Muscle of arm (tissue), 12 donors: ENCODE measurements around the gene KCNMB2. TPM values are rescaled to one million over a fixed set of nuclear protein-coding genes. Genes with fewer than 3 reads are reported as not detected.

Experiments
- DNase-seq: peaks from one replicate; pipeline ENCODE4 v3.0.0-alpha.2; 2013
- polyA plus RNA-seq, 12 donors: library from polyadenylated mRNA; unstranded; fragments of 120-200 nt; gene quantifications; one replicate each; pipeline ENCODE4 v1.2.1, GENCODE V29; 2013; ENCODE audit not compliant: insufficient read length in 12 of 12

The KCNMB2 gene
- polyA plus RNA-seq, 12 donors, result 6.6 to 29.2 (median 16.7) TPM; not detected in 1

DNA sequence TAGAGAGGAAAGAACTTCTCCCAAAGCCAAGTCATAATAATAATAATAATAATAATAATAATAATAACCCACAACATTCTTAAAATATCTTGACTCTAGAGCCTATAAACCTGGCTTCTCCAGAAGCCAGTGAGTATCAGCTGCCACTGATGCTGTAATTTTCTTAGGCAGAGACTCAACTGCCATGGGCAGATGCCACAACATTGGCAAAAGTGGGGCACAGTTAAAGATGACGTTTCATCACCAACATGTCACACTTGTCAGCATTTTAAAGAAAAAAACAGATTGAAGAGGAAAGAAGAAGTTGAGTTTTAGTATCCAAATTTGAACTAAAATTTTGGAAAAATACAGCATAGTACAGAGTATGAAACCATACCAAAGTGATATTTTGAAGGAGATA, 270.4 kb downstream of the KCNMB2 start:
- no peak for DNase-seq

- DNase-seq, result no peak
Observed at GRCh38 chr3:178807694-178808093, 271.5 kb downstream of the KCNMB2 start.

DNA sequence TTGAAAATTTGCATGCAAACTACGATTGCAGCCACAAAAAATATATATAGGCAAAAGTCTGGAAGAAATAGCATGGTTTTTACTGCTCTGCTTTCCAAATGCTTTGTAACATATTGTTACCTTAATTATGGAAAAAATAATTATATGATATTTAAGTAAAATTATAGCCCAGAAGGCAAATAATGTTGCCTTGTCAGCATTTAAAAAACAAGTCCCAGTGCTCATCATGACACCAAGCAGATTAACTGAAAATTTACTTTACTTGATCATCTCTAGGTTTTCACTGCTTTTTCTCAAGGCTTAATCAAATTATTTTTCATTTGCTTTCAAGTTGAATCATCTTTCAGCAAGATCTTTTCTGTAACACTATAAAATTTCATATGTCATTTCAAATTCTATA, 272.5 kb downstream of the KCNMB2 start:
- DNase-seq, result no peak

DNA sequence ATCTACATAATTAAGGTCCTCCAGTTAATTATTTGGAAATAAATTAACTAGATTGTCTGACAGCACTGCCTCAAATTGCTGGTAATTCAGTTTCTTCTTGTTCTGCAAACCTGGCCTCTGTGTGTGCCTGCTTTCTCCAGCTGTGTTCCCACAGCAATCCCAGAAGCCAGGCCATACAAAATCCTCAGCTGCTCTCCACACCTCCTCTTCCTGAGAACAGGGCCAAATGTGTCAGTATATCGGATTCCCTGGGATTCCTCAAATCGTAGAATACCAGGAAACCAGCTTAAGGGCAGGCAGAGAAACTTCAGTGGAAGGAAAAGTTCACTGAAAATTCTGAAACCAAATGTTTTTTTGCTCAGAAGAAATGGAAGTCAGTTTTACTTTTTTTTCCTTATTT, 273.9 kb downstream of the KCNMB2 start:
- peak; percentile 69 for DNase-seq

DNA sequence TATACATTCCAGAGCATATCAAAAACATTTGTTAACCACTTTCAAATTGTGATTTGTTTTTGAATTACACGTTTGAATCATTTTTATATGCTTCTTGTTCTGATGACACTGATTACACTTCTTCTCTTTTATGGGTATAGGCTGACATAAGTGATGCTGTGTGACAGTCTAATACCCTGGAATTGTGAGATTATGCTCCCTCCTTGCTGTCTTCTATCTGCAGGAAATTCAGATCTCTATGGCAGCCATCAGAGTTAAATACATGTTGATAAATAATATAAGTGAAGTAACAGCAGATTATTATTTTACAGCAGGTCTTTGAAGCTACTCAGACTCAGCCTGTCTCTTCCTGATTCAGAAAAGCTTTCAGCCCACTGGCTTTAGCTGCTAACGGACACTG, 286.5 kb downstream of the KCNMB2 start:
- no peak for DNase-seq

- no peak for DNase-seq
Observed at GRCh38 chr3:178823150-178823549, 286.9 kb downstream of the KCNMB2 start.

DNA sequence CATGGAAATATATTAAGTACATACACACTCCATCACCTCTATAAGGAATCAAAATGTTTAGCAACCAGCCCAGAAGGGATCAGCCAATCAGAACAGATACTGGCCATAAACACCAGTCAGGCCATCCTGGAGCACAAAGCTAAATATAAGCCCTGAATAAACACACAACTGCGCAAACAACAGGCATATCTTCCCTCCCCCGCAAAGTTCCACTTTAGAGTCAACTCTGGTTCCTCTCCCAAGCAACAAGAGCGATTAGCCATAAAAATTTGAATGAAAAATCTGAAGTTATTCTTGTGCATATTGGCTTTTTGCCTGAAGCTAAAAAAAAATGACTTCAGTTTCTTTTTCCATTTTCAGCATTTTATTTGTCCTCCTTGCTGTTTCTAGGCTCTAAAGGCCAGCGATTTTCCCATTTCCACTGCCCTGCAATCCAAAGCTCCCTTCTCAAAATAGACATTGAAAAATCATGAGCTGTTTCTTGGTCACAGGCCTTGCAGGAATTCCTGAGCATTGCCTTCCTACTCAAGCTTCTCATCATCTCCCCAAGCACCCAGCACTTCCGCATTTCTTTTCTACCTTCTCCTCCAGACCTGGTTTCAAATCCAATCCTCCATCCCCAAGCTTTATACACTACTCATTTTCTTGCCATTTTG, 287.5 kb downstream of the KCNMB2 start:
- peak; percentile 41 for DNase-seq

GRCh38 chr3:178826435-178827123, 290.3 kb downstream of the KCNMB2 start:
- DNase-seq, result peak; percentile 54

DNA sequence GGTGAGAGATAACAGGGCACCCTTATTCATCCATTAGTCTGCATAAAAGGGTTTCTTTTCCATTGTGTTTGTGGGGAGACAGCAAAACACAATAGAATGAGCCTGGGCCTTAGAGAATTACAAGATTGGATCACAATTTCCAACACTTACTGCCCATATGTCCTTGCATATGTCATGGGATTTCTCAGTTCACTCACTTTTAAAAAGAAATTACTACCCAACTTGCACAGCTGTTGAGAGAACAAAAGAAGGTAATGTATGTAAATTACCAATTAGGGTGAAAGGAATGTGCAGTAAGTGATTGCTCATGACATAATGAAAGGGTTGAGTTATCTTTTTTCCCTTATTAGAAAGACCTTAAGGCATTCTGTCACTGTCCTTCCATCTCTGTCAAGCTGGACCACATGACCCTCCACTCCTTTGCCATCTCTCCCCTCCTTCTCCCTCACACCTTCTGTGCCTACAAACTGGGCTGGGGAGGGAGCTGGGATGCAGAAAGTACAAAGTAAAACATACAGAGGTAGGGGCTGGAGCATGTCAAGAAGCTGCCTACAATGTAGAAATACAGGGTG, 291.1 kb downstream of the KCNMB2 start:
- no peak for DNase-seq

DNA sequence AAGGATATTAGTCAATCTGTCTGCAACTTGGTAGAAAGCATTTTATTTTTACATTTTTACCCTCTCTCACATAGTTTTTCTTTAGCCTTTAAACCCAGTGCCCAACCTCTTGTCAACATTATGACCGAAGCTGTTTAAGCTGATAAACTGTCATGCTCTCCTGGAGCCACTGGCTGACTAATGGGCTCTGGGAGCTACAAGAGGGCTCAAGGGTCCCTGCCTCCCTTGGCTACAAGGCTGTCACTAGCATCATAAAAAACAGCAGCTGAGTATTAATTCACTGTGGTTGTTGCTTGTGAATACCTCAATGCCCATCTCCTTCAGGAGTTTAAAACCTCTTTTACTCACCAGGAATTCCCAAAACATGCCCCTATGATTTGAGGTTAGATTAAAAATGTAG, 297.5 kb downstream of the KCNMB2 start:
- DNase-seq, result no peak

GRCh38 chr3:178835033-178835432, 298.8 kb downstream of the KCNMB2 start:
- no peak for DNase-seq

DNA sequence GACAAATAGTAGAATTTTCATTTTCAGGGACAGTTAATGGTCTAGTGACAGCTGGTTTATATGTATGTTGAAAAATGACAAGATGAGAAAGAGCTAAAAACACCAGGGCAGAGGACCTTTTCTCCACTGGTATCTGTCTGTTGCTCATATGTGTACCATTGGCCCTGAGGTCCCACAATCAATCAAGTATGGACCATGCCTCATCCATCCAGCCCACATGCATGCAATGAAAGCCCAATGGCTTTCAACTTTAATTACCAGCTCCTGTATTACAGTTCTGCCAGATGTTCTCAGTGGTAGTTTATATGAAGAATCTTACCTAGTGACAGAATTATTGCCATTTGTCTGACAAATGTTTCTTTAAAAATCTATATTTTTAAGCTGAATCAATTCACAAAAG, 301.3 kb downstream of the KCNMB2 start:
- no peak for DNase-seq

DNA sequence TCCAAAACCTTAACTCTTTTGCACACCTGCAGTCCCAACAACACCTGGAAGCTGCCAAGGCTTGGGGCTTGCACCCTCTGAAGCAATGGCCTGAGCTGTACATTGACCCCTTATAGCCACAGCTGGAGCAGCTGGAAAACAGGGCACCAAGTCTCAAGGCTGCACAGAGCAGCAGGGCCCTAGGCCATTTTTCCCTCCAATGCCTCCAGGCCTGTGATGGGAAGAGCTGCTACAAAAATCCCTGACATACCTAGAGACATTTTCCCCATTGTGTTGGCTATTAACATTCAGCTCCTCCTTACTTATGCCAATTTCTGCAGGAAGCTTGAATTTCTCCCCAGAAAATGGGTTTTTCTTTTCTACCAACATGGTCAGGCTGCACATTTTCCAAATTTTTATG, 304.4 kb downstream of the KCNMB2 start:
- DNase-seq, result no peak

DNA sequence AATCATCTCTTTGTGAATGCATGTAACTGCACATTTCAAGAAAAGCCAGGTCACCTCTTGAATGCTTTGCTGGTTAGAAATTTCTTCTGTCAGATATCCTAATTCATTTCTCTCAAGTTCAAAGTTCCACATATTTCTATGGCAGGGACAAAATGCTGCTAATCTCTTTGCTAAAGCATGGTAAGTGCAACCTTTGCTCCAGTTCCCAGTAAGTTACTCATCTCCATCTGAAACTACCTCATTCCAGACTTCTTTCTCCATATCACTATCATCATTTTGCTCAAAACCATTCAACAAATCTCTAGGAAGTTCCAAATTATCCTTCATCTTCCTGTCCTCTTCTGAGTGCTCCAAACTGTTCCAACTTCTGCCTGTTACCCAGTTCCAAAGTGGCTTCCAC, 304.8 kb downstream of the KCNMB2 start:
- no peak for DNase-seq

DNA sequence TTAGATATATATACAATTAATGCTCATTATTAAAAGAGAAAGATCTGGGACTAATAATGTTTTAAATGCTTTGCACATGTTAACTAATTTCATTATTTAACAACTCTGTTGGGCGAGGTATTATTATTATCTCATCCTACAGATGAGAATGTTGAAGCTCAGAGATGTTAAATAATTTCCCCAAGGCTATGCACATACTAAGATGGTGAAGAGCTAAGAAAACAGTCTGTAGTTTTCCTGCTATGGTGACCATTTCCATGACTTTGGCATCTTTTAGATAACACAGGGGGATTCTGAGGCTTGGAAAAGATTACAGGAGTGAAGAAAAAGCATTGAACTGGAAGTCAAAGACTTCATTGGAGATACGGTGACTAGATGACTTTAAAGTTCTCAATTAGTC, 308.7 kb downstream of the KCNMB2 start:
- DNase-seq, result no peak

DNA sequence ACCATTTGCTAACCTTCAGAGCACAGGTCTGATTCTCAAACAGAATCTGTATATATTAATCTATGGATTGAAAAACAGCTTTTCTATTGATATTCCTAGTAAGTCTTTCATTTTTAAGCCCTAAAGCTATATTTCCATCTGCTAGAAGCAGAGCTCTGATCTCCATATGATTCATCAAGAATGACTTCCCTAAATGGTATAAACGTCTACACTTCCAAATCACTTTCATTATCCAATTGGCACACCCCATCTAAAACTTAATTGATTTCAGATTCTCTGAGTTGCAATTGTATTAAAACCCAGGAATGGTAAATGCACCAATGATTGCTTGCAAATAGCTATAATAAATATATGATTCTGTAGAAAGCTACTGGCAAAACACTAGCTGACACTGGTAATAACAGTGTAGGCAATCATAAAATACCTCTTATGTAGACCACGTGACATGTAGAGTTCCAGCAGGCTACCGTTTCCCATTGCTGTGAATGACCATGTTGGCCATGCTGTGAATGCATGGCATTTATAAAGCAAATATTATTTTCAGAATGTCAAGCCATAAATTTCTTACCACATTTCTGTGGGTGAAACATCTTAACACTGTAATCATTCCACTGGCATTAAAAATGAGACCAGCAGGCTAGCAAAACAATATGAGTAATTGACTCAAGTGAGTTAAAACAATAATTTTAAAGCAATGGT, 309.3 kb downstream of the KCNMB2 start:
- DNase-seq, result no peak

DNA sequence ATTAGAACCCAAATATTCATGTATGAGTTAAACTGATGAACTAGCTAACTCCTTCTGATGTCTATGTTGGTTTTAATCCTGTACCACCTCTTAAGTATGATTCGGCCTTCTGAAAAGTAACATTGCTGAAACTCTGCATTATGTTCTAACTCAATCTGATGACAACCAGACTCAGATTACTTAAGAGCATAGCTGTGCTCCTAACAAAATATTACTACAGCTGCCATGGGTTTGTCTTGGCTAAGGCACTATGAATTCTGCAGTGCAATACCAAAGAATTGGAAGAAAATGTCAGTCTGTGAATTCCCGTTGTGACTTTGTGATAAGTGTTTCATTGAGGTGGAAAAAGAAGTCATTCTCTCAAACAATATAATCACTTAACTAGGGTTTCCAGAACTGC, 311.0 kb downstream of the KCNMB2 start:
- peak; percentile 74 for DNase-seq

DNA sequence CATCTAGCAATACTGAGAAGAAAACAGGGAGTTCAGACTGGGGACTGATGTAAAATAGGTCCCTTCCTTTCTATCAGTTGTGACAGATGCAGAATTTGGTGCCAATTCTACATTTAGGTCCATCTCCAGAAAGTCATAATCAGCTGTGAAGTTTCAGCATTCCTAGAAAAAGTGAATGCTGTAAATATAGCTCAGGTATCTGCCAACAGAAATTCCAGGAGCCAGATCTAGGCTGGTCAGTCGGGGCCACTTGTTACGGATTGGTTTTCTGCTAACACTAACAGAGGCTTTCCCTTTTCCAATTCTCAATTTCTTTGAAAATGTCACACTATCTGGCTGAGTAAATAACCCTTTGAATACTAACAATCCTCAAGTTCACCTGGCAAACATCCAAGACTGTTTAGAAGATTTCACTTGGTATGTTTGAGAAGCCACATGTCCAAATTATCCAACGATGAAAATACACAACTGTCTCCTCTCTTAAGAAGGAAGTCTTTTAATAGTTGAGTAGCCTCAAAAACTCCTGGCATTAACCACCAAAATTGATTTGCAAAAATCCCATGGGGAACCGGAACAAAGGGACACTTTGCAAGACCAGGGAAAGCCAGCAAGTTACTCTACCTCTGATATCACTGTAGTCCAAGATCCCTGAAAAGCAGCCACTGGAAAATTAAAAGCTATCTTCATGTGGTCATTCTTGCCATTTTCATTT, 313.1 kb downstream of the KCNMB2 start:
- no peak for DNase-seq

GRCh38 chr3:178850450-178851190, 314.4 kb downstream of the KCNMB2 start:
- DNase-seq, result no peak

DNA sequence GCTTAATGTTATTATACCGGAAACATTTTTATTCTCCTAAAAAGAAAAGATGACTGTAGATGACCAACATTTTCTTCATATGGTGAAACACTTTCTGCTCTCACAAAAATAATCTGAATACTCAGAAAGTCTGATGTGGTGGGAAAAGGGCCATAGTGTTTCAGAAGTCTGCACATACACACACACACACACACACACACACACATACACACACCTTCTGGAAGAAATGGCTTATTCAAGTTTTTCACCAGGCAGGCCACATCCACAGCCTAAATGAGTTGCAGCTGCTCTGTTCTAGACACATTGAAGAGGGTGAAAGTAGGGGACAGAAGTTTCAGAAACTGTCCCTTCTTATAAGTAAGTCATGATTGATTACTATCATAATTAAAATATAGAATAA, 315.3 kb downstream of the KCNMB2 start:
- DNase-seq, result no peak

GRCh38 chr3:178856804-178857203, 320.6 kb downstream of the KCNMB2 start:
- DNase-seq, result no peak
